Endothelial cell of umbilical vein (primary cell): Measurements from ENCODE around the gene LARP6. TPM values are rescaled to one million over a fixed set of nuclear protein-coding genes. Genes with fewer than 3 reads are reported as not detected.

Experiments
- BruUV-seq: library from RNA; stranded (reverse); fragments of 400-500 nt; replicated peaks from 2 replicates; lab custom pipeline; 2021; lab: Mats Ljungman, UMichigan
- CTCF ChIA-PET: fragments of 300-600, 350-600 bp; sonication (Branson Sonifier 250); formaldehyde crosslinking; loops from one replicate; lab custom pipeline; 2021; ENCODE audit warnings: antibody characterized with exemption, inconsistent platforms; lab: Charles Lee
- POLR2A ChIA-PET: fragments of 300-600, 350-600 bp; sonication (Branson Sonifier 250); formaldehyde crosslinking; loops from one replicate; lab custom pipeline; 2021; ENCODE audit warnings: antibody characterized with exemption, inconsistent platforms; lab: Charles Lee
- DNase-seq: peaks from one replicate; pipeline ENCODE4 v3.0.0-alpha.2; 2011; ENCODE audit warnings: low read depth, low spot score
- FAIRE-seq: peaks from 2 replicates; lab custom pipeline; 2011; peaks lifted over from hg19 to GRCh38; lab: Jason Lieb, UNC
- H2AFZ ChIP-seq: 2 replicates; pipeline ENCODE4 v1.6.0; 2012; ENCODE audit warnings: low read depth, low read length, control low read depth, inconsistent platforms
- H3K27ac ChIP-seq: 2 replicates; pipeline ENCODE4 v1.5.1; 2011; ENCODE audit warnings: low read depth, mild to moderate bottlenecking, control low read depth, low read length, moderate library complexity; ENCODE audit not compliant: insufficient read depth
- H3K27me3 ChIP-seq, 2 experiments: 2 replicates each; pipeline versions ENCODE4 v1.6.0 to v1.6.1; 2011; ENCODE audit warnings: low read length in 2 of 2, mixed read lengths in 1 of 2; ENCODE audit not compliant: control insufficient read depth in 2 of 2, insufficient read depth in 2 of 2
- H3K36me3 ChIP-seq, 2 experiments: 2 replicates in 1 of 2; 3 replicates in 1 of 2; pipeline ENCODE4 v1.5.1; 2011; ENCODE audit warnings: low read length in 2 of 2, mild to moderate bottlenecking in 1 of 2, moderate library complexity in 1 of 2; ENCODE audit not compliant: control insufficient read depth in 2 of 2, insufficient read depth in 2 of 2; ENCODE audit errors: extremely low read depth in 1 of 2
- H3K4me1 ChIP-seq: 3 replicates; pipeline ENCODE4 v1.5.1; 2011; ENCODE audit warnings: mild to moderate bottlenecking, low read length; ENCODE audit not compliant: control insufficient read depth, insufficient read depth; ENCODE audit errors: extremely low read depth
- H3K4me2 ChIP-seq: 2 replicates; pipeline ENCODE4 v1.6.1; 2011; ENCODE audit warnings: low read length, control low read depth, mixed read lengths; ENCODE audit not compliant: insufficient read depth
- H3K4me3 ChIP-seq, 3 experiments: fragments of 200-600 bp in 1 of 3; sonication (generic), shearing (Covaris generic) in 1 of 3; replicated peaks in 1 of 3; 2 replicates each; pipeline ENCODE4 v1.5.1; 2011 to 2016; ENCODE audit warnings: control low read depth in 3 of 3, low read length in 3 of 3, mild to moderate bottlenecking in 2 of 3, inconsistent platforms in 1 of 3, low read depth in 1 of 3, moderate library complexity in 1 of 3; ENCODE audit not compliant: insufficient read depth in 1 of 3
- H3K79me2 ChIP-seq: 2 replicates; pipeline ENCODE4 v1.6.0; 2012; ENCODE audit warnings: low read length, inconsistent platforms; ENCODE audit not compliant: control insufficient read depth, insufficient read depth
- H3K9ac ChIP-seq: replicated peaks from 2 replicates; pipeline ENCODE3; 2011; ENCODE audit warnings: low read length, control low read depth; ENCODE audit not compliant: insufficient read depth; ENCODE audit errors: extremely low read depth
- H3K9me1 ChIP-seq: replicated peaks from 3 replicates; pipeline ENCODE4 v1.6.0; 2011; ENCODE audit warnings: mild to moderate bottlenecking, low read length; ENCODE audit not compliant: control insufficient read depth, insufficient read depth; ENCODE audit errors: extremely low read depth
- H3K9me3 ChIP-seq: replicated peaks from 2 replicates; pipeline ENCODE4 v1.5.1; 2012; ENCODE audit warnings: low read length, inconsistent platforms; ENCODE audit not compliant: control insufficient read depth, insufficient read depth
- H4K20me1 ChIP-seq: replicated peaks from 2 replicates; pipeline ENCODE3; 2011; ENCODE audit warnings: mild to moderate bottlenecking, low read length; ENCODE audit not compliant: control insufficient read depth, insufficient read depth; ENCODE audit errors: extremely low read depth
- EZH2 ChIP-seq: IDR thresholded peaks from 2 replicates; pipeline ENCODE4 v1.6.1; 2012; ENCODE audit warnings: borderline replicate concordance, low read depth, mild to moderate bottlenecking, moderate library complexity, low read length, inconsistent platforms; ENCODE audit not compliant: severe bottlenecking
- FOS ChIP-seq: IDR thresholded peaks from 2 replicates; pipeline ENCODE4 v1.6.1; 2011; ENCODE audit warnings: mild to moderate bottlenecking, low read length, moderate library complexity, borderline replicate concordance; ENCODE audit not compliant: insufficient read depth
- GATA2 ChIP-seq: IDR thresholded peaks from 2 replicates; pipeline ENCODE4 v1.7.0; 2011; ENCODE audit warnings: low read depth, mild to moderate bottlenecking, moderate library complexity, mixed read lengths, low read length; ENCODE audit not compliant: insufficient read length, insufficient read depth
- JUN ChIP-seq: IDR thresholded peaks from 2 replicates; pipeline ENCODE4 v1.6.1; 2011; ENCODE audit warnings: borderline replicate concordance, low read depth; ENCODE audit not compliant: insufficient read length, insufficient read depth
- MYC ChIP-seq: IDR thresholded peaks from one replicate; pipeline ENCODE4 v1.6.1; 2011; ENCODE audit warnings: mild to moderate bottlenecking, low read depth, low read length
- POLR2A ChIP-seq: IDR thresholded peaks from 2 replicates; pipeline ENCODE4 v1.6.1; 2012; ENCODE audit warnings: low read depth, mild to moderate bottlenecking, control low read depth, low read length
- POLR2AphosphoS5 ChIP-seq: IDR thresholded peaks from 2 replicates; pipeline ENCODE4 v1.6.1; 2012; ENCODE audit warnings: low read depth, mild to moderate bottlenecking, control low read depth, low read length, moderate library complexity; ENCODE audit not compliant: insufficient read depth
- dilution Hi-C: fragments of 300-500 bp; cut with MboI; formaldehyde crosslinking; loops from one replicate; pipeline ENCODE4 v1.15.0; 2019; ENCODE audit warnings: low sequenced_read_pairs; ENCODE audit not compliant: extremely low pct_ligation_motif_present
- intact Hi-C: fragments of 100-400 bp; cut with micrococcal nuclease; formaldehyde crosslinking; loops from one replicate; pipeline ENCODE4 v1.10.0; 2022
- polyA plus RNA-seq, 4 experiments: library from polyadenylated mRNA; depleted of rRNA in 3 of 4; stranded (reverse) in 3 of 4; unstranded in 1 of 4; fragments of >200 nt; gene quantifications; 2 replicates each; pipeline versions ENCODE4 v1.2.1 to v1.2.3, GENCODE V29; 2011 to 2012; ENCODE audit warnings: missing spikeins in 1 of 4
- total RNA-seq: library from RNA; stranded (reverse); gene quantifications from 2 replicates; pipeline ENCODE4 v1.2.3, GENCODE V29; 2021
- TF ChIP-seq, protein P1 (sequence below): IDR thresholded peaks from 2 replicates; pipeline ENCODE4 v1.6.1; 2011; ENCODE audit not compliant: insufficient read depth, insufficient read length
- TF ChIP-seq, protein P2 (sequence below), 2 donors: IDR thresholded peaks; 1 replicate in 1 of 2; 2 replicates in 1 of 2; pipeline ENCODE4 v1.5.1; 2011; ENCODE audit warnings: low read length in 2 of 2, mild to moderate bottlenecking in 2 of 2, moderate library complexity in 2 of 2, control low read depth in 1 of 2, inconsistent platforms in 1 of 2, low read depth in 1 of 2; ENCODE audit not compliant: insufficient read depth in 1 of 2; ENCODE audit errors: extremely low read depth in 1 of 2

The LARP6 gene
- total and polyA plus RNA-seq, 2 donors (not counting 3 experiments of a cell fraction or from before 2014, with no cell fraction given) = 16.9 to 56.2 TPM

DNA sequence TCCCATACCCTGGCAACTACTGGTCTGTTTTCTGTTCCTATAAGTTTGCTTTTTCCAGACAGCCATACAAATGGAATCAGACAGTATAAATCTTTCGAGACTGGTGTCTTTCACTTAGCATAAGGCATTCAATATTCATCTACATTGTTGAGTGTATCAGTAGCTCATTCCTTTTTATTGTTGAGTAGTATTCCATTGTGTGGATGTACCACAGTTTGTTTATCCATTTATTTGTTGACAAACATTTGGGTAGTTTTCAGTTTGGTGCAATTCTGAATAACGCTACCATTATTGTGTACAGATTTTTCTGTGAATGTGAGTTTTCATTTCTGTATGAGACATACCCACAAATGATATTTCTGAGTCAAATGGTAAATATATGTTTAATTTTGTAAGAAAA lies 35.4 kb downstream of the LARP6 start:
- ChIA-PET POLR2A (no interaction called here), CTCF (no interaction called here)
- Histone ChIP-seq H2AFZ (no peak overlapping the region), H4K20me1 (no peaks in the 10 kb centered on the region), H3K9ac (no peak overlapping the region), H3K4me2 (no peak overlapping the region), H3K27me3 (no peaks in the 10 kb centered on the region), H3K79me2 (no peaks in the 10 kb centered on the region), H3K27ac (no peak overlapping the region), H3K9me3 (no peaks in the 10 kb centered on the region), H3K4me3 (no peak overlapping the region), H3K4me1 (no peaks in the 10 kb centered on the region), H3K36me3 (no peaks in the 10 kb centered on the region), H3K9me1 (no peaks in the 10 kb centered on the region)
- no TSS peak for BruUV-seq
- intact Hi-C loops = no loop called here
- dilution Hi-C loops = no loop called here
- TF ChIP-seq POLR2AphosphoS5 (no peak), JUN (no peak), GATA2 (no peak), EZH2 (no peak), POLR2A (no peak), MYC (no peak), FOS (no peak)
- TF ChIP-seq, protein P1, sequence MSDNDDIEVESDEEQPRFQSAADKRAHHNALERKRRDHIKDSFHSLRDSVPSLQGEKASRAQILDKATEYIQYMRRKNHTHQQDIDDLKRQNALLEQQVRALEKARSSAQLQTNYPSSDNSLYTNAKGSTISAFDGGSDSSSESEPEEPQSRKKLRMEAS = no peak
- TF ChIP-seq, protein P2, sequence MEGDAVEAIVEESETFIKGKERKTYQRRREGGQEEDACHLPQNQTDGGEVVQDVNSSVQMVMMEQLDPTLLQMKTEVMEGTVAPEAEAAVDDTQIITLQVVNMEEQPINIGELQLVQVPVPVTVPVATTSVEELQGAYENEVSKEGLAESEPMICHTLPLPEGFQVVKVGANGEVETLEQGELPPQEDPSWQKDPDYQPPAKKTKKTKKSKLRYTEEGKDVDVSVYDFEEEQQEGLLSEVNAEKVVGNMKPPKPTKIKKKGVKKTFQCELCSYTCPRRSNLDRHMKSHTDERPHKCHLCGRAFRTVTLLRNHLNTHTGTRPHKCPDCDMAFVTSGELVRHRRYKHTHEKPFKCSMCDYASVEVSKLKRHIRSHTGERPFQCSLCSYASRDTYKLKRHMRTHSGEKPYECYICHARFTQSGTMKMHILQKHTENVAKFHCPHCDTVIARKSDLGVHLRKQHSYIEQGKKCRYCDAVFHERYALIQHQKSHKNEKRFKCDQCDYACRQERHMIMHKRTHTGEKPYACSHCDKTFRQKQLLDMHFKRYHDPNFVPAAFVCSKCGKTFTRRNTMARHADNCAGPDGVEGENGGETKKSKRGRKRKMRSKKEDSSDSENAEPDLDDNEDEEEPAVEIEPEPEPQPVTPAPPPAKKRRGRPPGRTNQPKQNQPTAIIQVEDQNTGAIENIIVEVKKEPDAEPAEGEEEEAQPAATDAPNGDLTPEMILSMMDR (IDR thresholded peaks at IDR 0.05; ENCODE audit: extremely low read depth in 1 of 2, insufficient read depth in 1 of 2, low read depth in 1 of 2, low read length in 2 of 2) = no peak
- DNase-seq = no peak
- FAIRE-seq = no peak
